Prostate gland (tissue), 2 donors: ENCODE measurements around the gene PPP1R1B.

ENCODE experiments used
- CTCF ChIP-seq, 4 experiments: fragments of 200-600 bp in 2 of 4; fragments of 450-650 bp in 2 of 4; sonication (generic) in 2 of 4; IDR thresholded peaks; 1 replicate in 3 of 4; 2 replicates in 1 of 4; pipeline ENCODE4 v1.5.1; 2016 to 2019; ENCODE audit warnings: antibody characterized with exemption in 4 of 4, mild to moderate bottlenecking in 2 of 4, moderate library complexity in 2 of 4
- POLR2AphosphoS5 ChIP-seq: sonication (generic); formaldehyde crosslinking; IDR thresholded peaks from one replicate; pipeline ENCODE4 v1.6.1; 2017; ENCODE audit warnings: antibody characterized with exemption

DNA sequence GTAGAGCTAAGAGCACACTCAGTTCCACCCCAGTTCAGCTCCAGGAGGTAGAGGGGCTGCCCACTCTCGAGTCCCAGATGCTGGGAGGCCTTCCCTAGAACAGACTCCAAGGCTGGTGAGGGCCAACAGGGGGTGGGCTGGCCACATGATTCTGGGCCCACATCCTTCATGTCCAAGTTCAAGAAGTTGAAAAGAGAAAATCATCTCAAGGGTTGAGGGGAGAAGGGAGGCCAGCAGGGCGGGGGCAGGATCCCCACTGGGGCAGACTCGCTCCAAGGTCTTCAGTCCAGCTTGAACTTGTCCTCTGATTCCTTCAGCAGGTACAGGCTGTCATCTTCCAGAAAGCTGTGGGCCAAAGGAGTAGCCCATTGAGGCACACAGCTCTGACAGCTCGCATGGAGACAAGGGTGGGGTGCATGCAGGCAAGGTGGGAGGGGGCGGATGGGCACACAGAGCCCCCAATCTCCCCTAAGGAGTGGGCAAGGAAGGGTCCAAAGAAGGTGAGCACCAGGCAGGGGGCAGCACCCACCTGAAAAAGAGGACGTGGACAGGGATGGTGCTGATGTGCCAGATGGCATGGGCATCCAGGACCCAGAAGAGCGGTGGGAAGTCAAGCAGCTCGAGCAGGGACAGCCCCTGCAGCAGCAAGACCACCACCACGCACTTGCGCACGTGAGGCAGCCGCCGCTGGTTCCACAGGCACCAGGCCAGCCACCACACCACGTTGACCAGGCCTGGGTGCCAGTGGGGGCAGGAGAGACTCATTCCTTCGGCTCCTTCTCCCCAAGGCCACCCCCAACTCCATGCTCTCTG, 46.0 kb downstream of the PPP1R1B start:
- TF ChIP-seq POLR2AphosphoS5, result no peak
- TF ChIP-seq CTCF (IDR thresholded peaks at IDR 0.05), result no peak
